HS-27A (cell line): ENCODE data around the gene WFIKKN2.

Experiments used
- DNase-seq: peaks from one replicate; pipeline ENCODE4 v3.0.0-alpha.2; 2012; ENCODE audit warnings: low read depth, missing footprints

Gene WFIKKN2

DNA sequence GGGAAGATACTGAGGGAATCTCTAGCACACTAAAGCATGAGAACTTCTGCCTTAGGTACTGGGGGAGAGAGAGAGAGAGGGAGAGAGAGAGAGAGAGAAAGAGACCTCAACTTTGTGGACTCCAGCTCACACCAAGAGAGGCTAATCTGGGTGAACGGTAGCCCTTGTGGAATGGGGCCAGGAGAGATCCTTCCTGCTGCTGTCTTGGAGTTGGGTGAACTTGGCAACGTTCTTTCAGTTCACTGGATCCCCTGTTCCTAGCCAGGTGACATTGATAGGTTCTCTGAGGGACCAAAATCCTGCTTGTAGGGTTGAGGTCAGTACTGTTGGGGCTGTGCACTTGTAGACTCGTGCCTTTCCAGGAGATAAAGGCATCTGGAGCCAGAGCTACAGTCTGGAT lies 26.5 kb upstream of the WFIKKN2 start:
- DNase-seq = no peak

DNA sequence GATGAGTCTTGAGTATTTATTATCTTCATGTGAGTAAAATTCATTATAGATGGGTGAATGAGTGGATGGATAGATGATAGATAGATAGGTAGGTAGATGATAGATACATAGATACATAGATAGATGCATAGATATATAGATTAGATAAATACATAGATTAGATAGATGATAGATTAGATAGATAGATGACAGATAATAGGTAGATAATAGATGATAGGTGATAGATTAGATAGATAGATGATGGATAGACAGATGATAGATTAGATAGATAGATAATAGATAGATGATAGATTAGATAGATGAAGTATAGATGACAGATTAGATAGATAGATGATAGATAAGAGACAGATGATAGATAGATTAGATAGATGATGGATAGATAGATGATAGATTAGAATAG lies 21.8 kb upstream of the WFIKKN2 start:
- no peak for DNase-seq

DNA sequence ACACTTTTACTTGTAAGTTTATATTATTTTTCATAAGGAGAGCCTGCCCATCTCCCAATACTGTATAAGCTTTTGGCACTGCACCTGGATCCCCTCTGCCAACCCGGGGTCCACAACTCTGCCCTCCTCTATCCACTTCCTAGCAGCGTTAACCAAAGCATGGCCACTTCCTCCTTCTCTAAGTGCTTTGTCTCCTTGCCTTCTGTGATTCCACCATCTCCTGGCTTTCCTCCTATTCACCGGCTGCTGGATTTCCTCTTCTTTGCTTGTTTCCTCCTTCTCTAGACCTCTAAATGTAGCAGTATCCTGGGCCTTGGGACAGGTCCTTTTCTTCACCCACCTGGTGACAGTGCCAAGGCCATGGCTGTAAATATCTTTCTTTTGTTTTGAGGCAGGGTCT lies 20.0 kb upstream of the WFIKKN2 start:
- no peak for DNase-seq

DNA sequence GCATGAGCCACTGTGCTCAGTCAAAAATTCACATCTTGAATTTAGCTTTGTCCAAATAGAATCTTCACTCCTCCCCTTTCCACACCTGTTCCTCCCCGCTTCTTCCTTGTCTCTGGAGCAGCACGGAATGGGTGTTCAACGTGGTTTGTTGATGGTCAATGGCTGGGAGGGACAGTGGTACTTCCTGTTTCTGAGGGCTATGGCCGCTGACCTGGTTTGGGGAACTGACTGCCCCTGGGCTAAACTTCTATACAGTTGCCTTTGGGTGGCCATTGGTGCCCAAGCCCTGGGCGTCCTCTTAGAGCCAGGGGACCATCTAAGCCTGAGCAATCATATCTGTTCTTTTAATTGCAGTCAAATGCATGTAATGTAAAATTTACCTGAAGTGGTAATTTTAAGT lies 19.1 kb upstream of the WFIKKN2 start:
- DNase-seq = no peak

DNA sequence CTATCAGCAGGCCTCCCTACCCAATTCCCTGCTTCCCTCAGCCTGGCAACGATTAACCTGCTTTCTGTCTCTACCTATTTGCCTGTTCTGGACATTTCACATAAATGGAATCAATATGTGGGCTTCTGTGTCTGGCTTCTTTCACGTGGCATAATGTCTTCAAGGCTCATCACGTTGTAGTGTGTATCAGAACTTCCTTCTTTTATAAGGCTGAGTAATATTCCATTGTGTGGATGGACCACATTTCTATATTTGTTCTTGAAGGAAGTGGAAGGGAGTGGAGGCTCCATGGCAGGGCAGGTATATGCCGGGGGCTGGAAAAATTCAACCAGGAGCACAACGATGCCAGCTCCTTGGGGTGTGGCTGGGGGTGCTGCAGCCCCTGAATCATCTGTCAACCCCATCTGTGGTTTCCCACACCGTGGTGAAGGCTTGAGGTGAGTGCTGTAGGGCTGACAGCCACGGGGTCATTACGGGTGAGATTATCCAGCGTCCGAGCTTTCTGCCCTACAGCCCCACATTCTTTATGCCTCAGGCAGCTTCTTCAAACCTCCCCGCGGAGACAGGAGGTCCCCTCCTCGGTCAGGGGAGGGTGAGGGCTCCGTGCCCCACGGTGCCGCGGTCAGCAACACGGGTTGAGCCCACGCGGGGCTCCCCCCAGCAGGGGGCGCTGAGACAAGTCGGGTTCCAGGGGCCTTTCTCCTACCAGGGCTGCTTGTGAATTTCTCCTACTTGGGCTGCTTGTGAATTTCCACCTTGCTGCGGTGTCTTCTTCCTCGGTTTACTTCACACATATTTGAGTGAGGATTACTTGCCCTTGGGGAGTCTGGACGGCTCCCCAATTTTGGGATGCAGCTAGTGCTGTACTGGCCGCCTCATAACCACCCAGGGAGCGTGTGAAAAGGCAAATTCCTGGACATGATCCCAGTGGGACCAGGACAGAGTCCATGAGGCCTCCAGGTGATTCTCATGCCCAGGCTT lies 18.3 kb upstream of the WFIKKN2 start:
- no peak for DNase-seq

DNA sequence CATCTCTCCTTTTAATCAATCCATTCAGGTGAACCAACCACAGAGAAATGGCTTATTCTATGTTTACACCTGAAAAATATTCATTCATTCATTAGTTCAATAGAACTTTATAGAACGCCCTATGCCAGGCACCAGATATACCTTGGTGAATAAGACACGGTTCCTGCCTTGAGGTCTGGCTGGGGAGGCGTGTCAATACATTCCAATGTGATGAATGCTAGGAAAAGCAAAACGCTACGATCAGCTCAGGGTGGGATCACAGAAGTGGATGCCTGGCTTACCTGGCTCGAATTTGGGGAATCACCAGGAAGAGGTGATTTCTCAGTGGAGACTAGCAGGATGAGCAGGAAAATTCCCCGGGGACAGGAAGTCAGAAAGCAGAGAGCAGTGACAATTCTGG lies 17.5 kb upstream of the WFIKKN2 start:
- DNase-seq = peak; percentile 19

DNA sequence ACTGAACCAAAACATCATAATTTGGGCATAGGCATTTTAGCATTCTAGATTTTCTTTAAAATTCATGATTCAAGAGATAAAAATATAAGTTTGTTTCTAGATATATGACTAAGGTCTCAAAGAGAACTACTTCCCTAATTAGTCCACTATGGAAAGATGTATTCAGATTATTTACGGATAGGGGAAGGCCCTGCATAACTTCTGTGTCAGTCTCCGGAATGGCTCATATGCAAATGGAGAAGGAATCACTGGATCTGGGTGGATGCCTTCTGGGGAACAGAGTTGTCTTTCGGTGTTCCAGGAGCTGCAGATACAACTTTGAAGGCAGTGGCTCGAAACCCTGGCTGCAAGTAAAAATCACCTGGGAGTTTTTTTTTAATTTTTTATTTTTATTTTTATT lies 17.1 kb upstream of the WFIKKN2 start:
- no peak for DNase-seq

DNA sequence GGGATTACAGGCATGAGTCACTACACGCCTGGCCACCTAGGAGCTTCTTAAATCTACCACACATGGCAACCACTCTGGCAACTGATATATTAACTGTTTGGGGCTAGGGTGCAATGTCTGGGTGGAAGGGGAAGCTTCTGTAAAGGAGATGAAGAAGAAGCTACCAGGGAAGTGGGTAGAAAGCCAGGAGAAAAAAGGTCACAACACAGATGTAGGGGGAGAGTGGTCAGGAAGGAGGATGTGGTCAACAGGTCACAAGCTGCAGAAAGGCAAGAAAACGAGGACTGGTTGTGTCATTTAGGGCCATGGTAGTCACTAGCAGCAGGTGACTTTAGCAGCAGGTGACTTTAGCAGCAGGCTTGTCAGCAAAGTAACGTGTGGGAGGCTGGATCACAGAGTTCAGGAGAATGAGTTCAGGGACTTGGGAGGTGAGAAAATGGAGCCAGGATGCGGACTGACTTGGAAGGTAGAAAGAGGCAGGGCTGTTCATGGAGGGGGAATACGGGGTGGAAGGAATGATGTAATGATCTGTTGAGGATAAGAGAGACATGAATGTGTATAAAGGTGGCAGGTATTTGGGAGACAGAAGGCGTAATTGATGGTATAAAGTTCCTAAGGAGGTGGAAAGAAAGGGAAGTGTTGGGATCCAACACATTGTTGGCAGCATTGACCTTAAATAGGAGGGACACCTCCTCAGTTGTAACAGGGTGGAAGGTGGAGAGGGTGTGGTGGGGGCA lies 16.3 kb upstream of the WFIKKN2 start:
- DNase-seq = no peak

DNA sequence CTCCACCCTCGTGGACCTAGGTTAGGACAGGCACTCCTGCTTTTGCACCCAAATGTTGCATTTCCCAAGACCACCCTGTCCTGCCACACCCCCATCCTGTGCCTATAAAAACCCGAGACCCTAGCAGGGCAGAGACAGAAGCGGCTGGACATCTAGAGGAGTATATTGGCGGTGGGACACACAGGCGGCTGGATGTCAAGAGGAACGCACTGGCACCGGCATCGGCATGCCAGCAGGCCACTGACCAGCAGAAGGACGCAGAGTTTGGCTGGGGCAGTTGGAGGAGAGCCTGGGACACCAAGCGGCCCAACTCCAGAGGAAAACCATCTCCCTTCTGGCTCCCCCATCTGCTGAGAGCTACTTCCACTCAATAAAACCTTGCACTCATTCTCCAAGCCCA lies 14.7 kb upstream of the WFIKKN2 start:
- no peak for DNase-seq

DNA sequence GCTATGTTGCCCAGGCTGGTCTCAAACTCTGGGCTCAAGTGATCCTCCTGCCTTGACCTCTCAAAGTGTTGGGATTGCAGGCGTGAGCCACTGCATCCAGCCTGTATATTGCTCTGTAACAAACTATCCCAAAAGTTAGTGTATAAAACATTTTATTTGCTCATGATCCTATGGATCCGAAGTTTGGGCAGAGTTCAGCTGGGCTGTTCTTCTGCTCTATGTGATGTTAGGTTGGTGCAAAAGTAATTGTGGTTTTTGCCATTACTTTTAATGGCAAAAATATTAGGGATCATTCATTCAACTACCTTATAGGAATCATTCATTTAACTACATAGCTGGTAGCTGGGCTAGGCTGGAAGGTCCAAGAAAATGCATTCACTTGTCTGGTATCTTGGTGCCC lies 12.8 kb upstream of the WFIKKN2 start:
- DNase-seq = no peak

DNA sequence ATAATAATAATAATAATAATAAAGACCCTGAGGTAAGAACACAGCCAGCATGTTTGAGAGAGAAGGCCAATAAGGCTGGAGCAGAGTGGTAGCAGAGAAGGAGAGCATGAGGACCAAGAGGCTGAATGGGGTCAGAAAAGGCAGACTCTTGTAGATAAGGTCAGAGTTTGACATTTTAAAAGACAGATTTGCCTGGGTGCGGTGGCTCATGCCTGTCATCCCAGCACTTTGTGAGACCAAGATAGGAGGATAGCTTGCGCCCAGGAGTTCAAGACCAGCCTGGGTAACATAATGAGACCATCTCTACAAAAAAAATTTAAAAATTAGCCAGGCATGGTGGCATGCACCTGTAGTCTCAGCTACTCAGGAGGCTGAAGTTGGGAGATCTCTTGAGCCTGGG lies 11.0 kb upstream of the WFIKKN2 start:
- DNase-seq = no peak

DNA sequence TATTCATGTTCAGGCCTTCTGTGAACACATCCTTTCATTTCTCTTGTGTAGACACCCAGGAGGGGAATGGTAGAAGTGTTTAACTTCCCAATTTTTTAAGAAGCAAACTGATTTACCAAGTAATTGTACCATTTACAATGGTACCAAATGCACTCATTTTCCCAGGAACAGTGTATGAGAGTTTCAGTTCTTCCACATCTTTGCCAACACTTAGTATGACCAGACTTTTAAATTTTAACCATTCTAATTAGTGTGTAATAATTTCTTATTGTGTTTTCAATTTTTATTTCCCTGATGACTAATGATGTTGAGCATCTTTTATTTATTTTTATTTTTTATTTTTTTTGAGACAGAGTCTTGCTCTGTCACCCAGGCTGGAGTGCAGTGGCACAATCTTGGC lies 10.2 kb upstream of the WFIKKN2 start:
- DNase-seq = no peak

DNA sequence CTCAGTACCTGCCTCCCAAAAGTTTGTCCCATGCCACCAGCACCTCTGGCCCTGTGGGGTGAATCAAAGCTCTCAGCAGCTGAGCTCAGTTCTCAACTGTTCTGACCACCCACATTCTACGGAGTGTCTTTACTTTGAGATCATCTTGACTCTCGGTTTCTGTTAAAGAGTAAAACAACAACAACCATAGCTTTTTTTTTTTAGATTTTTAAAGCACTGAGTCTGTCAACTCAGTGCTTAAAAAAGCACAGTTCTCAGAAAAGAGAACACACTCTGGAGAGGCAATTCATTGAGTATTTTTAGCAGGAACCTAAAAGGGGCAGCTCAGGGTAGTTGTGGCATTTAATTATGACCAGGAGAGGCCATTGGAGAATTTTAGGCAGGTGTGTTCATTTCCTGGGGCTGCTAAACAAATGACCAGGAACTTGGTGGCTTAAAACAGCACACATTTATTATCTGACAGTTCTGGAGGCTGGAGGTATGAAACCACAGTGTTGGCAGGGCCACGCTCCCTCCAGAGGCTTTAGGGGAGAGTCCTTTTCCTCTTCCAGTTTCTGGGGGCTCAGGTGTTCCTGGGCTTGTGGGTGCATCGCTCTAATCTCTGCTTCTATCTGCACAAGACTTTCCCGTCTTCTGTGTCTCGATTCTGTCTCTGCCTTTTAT lies 6.7 kb upstream of the WFIKKN2 start:
- DNase-seq = no peak

DNA sequence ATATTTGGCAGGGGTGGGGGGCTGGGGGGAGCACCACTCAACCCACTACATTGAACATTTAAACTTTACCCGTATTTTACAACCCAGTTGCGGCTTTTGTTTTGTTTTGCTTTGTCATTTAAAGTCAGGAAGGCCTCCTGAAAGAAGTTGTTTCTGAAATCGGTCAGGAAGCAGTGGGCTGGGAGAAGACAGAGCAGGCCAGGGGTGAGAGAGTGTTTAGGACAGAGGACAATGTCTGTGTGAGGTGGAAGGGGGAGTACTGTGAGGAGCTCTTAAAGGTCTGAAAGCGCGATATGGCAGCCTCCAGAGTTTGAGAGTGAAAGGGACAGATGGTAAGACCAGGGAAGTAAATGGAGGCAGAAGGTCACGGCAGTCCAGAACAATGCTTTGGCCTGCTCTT lies 6.1 kb upstream of the WFIKKN2 start:
- DNase-seq = no peak

DNA sequence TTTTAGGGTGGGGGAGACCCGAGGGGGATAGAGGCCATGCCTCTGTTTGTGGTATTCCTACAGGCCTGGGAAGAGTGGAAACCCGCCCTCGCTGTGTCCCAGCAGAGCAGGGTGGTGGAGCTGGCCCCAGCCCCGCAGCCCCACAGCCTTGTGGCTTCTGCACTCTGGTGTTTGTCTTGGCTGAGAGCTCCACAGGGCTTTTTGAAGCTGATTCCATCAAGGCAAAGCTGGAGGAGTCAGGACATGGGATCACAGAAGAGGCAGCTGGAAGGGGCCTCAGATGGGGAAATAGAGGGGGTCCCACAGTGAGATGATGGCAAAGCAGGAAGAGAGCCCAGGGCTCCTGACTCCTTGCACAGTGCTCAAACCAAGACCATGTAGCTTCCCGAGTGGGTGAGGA lies 5.0 kb upstream of the WFIKKN2 start:
- no peak for DNase-seq

DNA sequence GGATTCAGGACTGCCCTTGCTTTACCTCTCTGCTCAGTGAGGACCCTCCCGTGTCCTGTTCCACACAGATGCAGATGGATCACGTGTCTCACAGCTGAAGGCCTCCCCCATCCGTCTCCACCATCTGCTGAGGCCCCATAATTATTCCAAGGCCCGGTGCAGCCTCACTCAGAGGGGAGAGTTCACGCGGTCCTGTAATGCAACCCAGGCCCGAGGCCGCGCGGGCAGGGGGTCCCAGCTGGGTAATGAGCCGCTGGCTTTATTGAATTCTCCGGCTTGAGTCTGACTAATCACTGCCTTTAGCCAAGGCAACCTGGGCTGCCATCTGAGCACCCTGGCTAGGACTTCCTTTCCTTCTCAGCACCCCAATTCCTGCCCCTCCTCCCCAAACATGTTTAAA lies 4.4 kb upstream of the WFIKKN2 start:
- DNase-seq = no peak

DNA sequence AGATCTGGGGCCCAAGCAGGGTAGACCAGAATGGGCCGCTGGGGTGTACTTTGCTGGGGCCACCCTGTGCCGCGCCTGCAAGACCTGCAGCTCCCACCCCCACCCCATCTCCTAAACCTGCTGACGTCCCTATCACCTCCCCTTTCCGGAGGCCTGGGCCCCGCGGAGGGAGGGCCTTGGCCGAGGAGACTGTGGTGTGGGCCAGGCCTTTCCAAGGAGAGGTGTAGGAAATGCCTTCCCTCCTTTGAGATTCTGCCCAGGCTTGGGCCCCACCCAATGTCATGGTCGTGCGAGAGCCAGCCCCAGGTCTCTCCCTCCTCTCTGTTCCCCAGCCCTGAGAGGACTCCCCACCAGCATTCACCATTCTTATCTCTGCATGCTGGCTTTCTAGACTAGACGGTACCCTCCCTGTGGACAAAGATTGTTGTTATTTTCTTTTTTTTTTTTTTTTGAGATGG lies 3.9 kb upstream of the WFIKKN2 start:
- no peak for DNase-seq

DNA sequence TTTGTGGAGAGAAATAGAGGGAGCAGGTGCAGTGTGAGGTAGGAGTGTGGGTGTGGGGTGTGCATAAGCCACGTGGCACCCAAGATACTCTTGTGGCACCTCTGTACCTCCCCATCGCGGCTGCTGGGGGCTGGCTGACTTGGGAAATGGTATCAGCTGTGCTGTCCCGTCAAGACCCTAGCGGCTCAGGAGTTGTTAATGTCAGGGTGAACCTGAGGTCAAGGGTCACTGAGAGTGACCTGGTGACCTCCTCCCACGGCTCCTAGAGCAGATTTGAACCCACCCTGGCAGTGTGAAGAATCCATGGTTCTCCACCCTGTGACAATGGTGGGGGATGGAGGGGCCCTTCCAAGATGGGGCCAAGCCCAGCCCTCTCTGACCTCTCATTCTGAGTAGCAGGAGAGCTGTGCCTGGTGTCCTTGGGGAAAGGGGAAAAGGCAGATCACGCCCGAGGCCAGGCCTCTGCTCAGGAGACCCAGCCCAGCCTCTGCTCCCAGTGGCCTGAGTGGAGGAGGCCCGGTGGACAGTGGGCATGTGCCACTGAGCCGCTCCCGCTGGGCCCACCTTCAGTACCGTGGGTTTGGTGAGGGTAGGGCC lies 3.0 kb upstream of the WFIKKN2 start:
- no peak for DNase-seq

DNA sequence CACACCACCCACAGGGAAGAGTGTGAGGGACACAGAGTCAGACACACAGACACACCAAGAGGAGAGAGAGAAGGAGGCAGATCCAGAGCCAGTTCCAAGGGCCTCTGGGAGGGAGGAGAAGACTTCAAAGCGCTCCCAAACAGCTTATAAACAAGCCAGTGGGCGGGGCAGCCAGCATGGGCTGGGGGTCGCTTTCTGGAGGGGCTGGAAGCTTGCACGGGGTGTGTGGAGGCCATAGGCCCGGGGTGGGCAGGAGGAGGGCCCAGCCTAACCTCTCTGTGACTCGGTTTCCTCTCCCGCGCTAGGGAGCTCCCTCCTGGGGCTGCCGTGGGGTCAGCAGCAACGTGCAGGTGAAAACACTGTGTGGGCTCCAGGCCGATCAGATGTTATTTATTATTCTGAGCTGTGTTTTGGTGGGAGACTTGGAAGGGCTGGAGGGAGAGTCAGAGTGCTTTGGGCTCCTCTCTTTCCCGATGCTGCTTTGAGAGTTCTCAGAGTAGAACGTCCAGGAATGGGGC lies 2.5 kb upstream of the WFIKKN2 start:
- no peak for DNase-seq

DNA sequence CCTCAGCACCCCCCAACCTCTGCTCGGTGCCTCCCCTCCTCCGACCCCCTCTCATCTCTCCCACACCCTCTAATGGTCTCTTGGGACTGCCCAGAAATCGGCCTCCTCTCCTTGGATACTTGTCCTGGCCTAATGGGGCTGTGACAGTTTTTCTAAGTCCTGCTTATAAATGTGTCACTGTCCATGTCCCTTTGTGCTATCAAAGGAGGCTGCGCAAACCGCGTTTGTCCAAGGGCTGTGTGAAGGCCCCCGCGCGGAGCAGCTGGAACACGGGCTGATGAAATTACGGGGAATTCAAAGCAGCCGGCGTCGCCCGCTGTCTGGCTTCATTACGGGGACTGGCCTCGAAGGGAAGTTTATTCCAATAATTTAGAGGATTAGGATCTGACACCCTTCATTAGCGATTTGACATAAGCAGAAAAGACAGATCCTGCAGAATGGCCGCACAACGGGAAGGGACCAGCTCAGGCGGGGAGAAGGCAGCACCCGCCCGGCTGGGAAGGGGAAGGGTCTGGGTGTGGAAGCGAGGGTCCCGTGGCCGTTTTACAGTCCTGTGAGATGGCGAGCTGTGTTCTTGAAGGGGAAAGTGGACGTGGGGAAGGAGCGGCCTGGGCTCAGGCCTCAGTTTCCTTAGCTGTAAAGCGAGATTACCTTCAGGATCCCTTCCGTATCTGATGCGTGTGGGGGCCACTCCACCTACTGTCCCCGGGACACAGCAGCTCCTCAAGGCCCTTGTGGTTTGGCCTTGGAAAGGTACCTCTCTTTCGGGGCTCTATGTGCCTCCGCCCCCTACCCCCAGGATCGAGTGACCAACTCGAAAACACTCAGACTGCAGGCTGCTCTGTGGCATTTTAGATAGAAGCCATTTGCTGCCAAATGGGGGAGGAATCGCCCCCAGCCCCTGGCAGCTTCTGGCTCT lies 1.6 kb upstream of the WFIKKN2 start:
- DNase-seq = no peak
